Measurements from ENCODE around the gene STXBP1. TPM values are rescaled to one million over a fixed set of nuclear protein-coding genes. Genes with fewer than 3 reads are reported as not detected.

The STXBP1 gene
- total RNA-seq, 1 donor = 19.9 TPM

DNA sequence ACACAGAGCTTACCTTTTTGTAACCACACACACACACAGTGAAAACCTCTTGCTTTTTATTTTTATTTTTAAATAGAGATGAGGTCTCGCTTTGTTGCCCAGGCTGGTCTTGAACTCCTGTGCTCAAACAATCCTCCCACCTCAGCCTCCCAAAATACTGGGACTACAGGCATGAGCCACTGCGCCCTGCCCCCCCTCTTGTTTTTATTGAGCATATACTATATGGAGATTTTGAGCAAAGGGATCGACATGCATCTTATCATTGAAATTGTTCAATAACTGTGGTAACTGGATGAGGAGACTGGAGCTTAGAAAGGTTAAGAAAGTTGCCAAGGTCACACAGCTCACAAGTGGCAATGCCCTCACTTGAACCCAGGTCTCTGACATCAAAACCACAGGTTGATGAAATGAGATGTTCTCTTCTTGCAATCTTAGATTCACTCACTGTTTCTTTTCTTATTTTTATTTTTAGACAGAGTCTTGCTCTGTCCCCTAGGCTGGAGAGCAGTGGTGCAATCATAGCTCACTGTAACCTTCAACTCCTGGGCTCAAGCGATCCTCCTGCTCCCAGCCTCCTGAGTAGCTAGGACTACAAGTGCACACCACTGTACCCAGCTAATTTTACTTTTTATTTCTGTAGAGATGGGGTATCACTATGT lies 26.8 kb upstream of the STXBP1 start:
- H3K79me2 ChIP-seq (ENCODE audit: insufficient read depth, low read length) = peaks cover 24% of the 10 kb centered on the region
- no peaks in the 10 kb centered on the region for H3K36me3 ChIP-seq (ENCODE audit: insufficient read depth, low read length)
- no peak overlapping the region for H2AFZ ChIP-seq (ENCODE audit: low read length)
- H3K27me3 ChIP-seq (ENCODE audit: insufficient read depth, low read length) = no peaks in the 10 kb centered on the region
- TF ChIP-seq, protein P1, sequence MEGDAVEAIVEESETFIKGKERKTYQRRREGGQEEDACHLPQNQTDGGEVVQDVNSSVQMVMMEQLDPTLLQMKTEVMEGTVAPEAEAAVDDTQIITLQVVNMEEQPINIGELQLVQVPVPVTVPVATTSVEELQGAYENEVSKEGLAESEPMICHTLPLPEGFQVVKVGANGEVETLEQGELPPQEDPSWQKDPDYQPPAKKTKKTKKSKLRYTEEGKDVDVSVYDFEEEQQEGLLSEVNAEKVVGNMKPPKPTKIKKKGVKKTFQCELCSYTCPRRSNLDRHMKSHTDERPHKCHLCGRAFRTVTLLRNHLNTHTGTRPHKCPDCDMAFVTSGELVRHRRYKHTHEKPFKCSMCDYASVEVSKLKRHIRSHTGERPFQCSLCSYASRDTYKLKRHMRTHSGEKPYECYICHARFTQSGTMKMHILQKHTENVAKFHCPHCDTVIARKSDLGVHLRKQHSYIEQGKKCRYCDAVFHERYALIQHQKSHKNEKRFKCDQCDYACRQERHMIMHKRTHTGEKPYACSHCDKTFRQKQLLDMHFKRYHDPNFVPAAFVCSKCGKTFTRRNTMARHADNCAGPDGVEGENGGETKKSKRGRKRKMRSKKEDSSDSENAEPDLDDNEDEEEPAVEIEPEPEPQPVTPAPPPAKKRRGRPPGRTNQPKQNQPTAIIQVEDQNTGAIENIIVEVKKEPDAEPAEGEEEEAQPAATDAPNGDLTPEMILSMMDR (IDR thresholded peaks at IDR 0.05; ENCODE audit: extremely low read depth, low read depth, low read length) = no peak
- H3K4me1 ChIP-seq (ENCODE audit: insufficient read depth, low read length) = peaks cover 11% of the 10 kb centered on the region
- no peaks in the 10 kb centered on the region for H4K20me1 ChIP-seq (ENCODE audit: insufficient read depth, low read length)
- no peak for DNase-seq (ENCODE audit: insufficient read length, low spot score, missing footprints)
- no peak overlapping the region for H3K4me2 ChIP-seq (ENCODE audit: insufficient read depth, low read length)
- H3K27ac ChIP-seq (ENCODE audit: low read depth, low read length) = peak overlapping the region; percentile 0
- no peaks in the 10 kb centered on the region for H3K9me3 ChIP-seq (ENCODE audit: low read depth, low read length)
- no peak overlapping the region for H3K4me3 ChIP-seq (ENCODE audit: insufficient read depth, low read length)

DNA sequence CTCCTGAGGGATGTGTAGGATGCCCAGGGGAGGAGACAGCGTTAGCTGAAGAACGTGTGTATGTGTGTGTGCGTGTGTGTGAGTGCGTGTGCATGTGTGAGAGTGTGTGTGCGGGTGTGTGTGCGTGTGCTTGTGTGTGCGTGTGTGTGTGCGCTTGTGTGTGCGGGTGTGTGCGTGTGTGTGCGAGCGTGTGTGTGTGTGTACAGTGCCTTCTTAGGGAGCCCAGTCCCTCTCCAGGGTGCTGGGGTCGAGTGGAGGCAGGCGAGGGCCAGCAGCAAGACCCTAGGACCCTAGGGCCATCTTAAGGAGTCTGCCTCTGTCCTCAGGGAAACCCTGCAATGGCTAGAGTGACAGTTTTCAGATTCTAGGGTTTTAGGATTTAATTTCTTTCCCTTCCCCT lies 26.0 kb upstream of the STXBP1 start:
- DNase-seq (ENCODE audit: insufficient read length, low spot score, missing footprints) = no peak
- TF ChIP-seq, protein P1 (IDR thresholded peaks at IDR 0.05; ENCODE audit: extremely low read depth, low read depth, low read length) = no peak
- no peak overlapping the region for H3K4me2 ChIP-seq (ENCODE audit: insufficient read depth, low read length)
- no peak overlapping the region for H2AFZ ChIP-seq (ENCODE audit: low read length)
- no peaks in the 10 kb centered on the region for H3K36me3 ChIP-seq (ENCODE audit: insufficient read depth, low read length)
- H3K27me3 ChIP-seq (ENCODE audit: insufficient read depth, low read length) = no peaks in the 10 kb centered on the region
- no peak overlapping the region for H3K4me3 ChIP-seq (ENCODE audit: insufficient read depth, low read length)
- no peaks in the 10 kb centered on the region for H4K20me1 ChIP-seq (ENCODE audit: insufficient read depth, low read length)
- H3K4me1 ChIP-seq (ENCODE audit: insufficient read depth, low read length) = peaks cover 11% of the 10 kb centered on the region
- H3K79me2 ChIP-seq (ENCODE audit: insufficient read depth, low read length) = peaks cover 16% of the 10 kb centered on the region
- H3K9me3 ChIP-seq (ENCODE audit: low read depth, low read length) = no peaks in the 10 kb centered on the region
- no peak overlapping the region for H3K27ac ChIP-seq (ENCODE audit: low read depth, low read length)

DNA sequence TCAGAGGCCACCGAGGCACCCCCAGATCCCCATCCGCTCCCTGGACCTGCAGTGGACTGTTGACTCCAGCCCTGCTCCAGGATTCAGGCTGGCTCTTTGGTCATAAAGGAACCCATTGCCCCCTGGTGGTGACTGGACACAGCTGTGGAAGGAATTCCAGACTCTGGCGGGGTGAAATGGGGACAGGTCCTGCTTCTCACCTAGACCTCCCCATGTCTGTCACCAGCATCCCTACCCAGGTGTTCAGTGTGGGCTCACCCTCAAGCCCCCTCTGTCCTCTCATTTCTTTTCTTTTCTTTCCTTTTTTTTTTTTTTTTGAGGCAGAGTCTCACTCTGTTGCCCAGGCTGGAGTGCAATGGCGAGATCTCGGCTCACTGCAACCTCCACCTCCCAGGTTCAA lies 25.5 kb upstream of the STXBP1 start:
- peak; percentile 81 for DNase-seq (ENCODE audit: insufficient read length, low spot score, missing footprints)
- H3K27me3 ChIP-seq (ENCODE audit: insufficient read depth, low read length) = no peaks in the 10 kb centered on the region
- no peak overlapping the region for H2AFZ ChIP-seq (ENCODE audit: low read length)
- peaks cover 11% of the 10 kb centered on the region for H3K4me1 ChIP-seq (ENCODE audit: insufficient read depth, low read length)
- H4K20me1 ChIP-seq (ENCODE audit: insufficient read depth, low read length) = no peaks in the 10 kb centered on the region
- no peak overlapping the region for H3K27ac ChIP-seq (ENCODE audit: low read depth, low read length)
- H3K4me2 ChIP-seq (ENCODE audit: insufficient read depth, low read length) = no peak overlapping the region
- no peak overlapping the region for H3K4me3 ChIP-seq (ENCODE audit: insufficient read depth, low read length)
- TF ChIP-seq, protein P1 (IDR thresholded peaks at IDR 0.05; ENCODE audit: extremely low read depth, low read depth, low read length) = peak; percentile 87
- peaks cover 15% of the 10 kb centered on the region for H3K79me2 ChIP-seq (ENCODE audit: insufficient read depth, low read length)
- H3K9me3 ChIP-seq (ENCODE audit: low read depth, low read length) = no peaks in the 10 kb centered on the region
- H3K36me3 ChIP-seq (ENCODE audit: insufficient read depth, low read length) = no peaks in the 10 kb centered on the region

DNA sequence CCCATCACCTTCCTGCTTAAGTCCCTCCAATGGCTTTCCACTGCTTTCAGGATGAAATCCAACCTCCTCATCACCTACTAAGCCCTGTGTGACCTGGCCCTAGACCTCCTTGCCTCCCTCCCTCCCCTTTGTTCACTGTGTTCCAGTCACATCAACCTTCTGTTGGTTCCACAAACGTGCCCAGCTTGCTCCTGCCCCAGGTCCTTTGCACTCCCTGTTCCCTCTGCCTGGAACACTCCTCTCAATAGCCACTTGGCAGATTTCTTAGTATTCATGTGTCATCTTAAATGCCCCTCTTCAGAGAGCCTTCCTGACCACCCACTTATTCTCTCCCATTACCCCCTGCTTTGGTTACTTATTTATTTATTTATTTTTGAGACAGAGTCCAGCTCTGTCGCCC lies 24.1 kb upstream of the STXBP1 start:
- no peaks in the 10 kb centered on the region for H3K36me3 ChIP-seq (ENCODE audit: insufficient read depth, low read length)
- no peak overlapping the region for H2AFZ ChIP-seq (ENCODE audit: low read length)
- H3K4me3 ChIP-seq (ENCODE audit: insufficient read depth, low read length) = no peak overlapping the region
- no peaks in the 10 kb centered on the region for H4K20me1 ChIP-seq (ENCODE audit: insufficient read depth, low read length)
- peaks cover 15% of the 10 kb centered on the region for H3K79me2 ChIP-seq (ENCODE audit: insufficient read depth, low read length)
- TF ChIP-seq, protein P1 (IDR thresholded peaks at IDR 0.05; ENCODE audit: extremely low read depth, low read depth, low read length) = no peak
- H3K4me1 ChIP-seq (ENCODE audit: insufficient read depth, low read length) = peaks cover 11% of the 10 kb centered on the region
- no peaks in the 10 kb centered on the region for H3K9me3 ChIP-seq (ENCODE audit: low read depth, low read length)
- no peak overlapping the region for H3K27ac ChIP-seq (ENCODE audit: low read depth, low read length)
- no peaks in the 10 kb centered on the region for H3K27me3 ChIP-seq (ENCODE audit: insufficient read depth, low read length)
- no peak overlapping the region for H3K4me2 ChIP-seq (ENCODE audit: insufficient read depth, low read length)
- no peak for DNase-seq (ENCODE audit: insufficient read length, low spot score, missing footprints)
